ELF-1 (cell line): ENCODE data around the gene CST4.
"Not testable (repeated sequence)": the region's sequence is repeated elsewhere in the genome, so short reads cannot be mapped to it uniquely, and the experiment has no call there.

Experiments used
- DNase-seq: peaks from one replicate; pipeline ENCODE4 v3.0.0-alpha.2; 2016; ENCODE audit warnings: low read depth, low spot score

CST4 gene

GRCh38 chr20:23641936-23642751, 46.7 kb downstream of the CST4 start:
- DNase-seq, result peak; percentile 67

GRCh38 chr20:23640671-23641667, 47.9 kb downstream of the CST4 start:
- DNase-seq, result no peak

GRCh38 chr20:23640018-23640601, 48.7 kb downstream of the CST4 start:
- no peak for DNase-seq

- DNase-seq, result no peak
Observed at GRCh38 chr20:23639490-23639958, 49.3 kb downstream of the CST4 start.

GRCh38 chr20:23638309-23638708, 50.5 kb downstream of the CST4 start:
- no peak for DNase-seq

GRCh38 chr20:23637282-23638221, 51.3 kb downstream of the CST4 start, which contains the start of gene CST3:
Gene CST3, minus strand, starts transcription at chr20:23637955. Its CDS starts 93 bp downstream, at chr20:23637862.
- DNase-seq, result peak; percentile 69

- DNase-seq, result no peak
Observed at GRCh38 chr20:23636908-23637281, 51.9 kb downstream of the CST4 start.

GRCh38 chr20:23636182-23636907, 52.5 kb downstream of the CST4 start:
- no peak for DNase-seq

- not testable (repeated sequence) for DNase-seq
Observed at GRCh38 chr20:23635768-23636090, 53.1 kb downstream of the CST4 start.
